NCI-H146 treated with DMSO at 0.1 percent for 48 hours (cell line): ENCODE data around the gene BBS1.
"Not testable (repeated sequence)": the region's sequence is repeated elsewhere in the genome, so short reads cannot be mapped to it uniquely, and the experiment has no call there.

ENCODE experiments used
- DNase-seq: peaks from one replicate; lab custom pipeline; 2025; ENCODE audit not compliant: unreplicated experiment; lab: John Stamatoyannopoulos, UW

BBS1 gene

GRCh38 chr11:66510271-66510989 lies at the start of gene BBS1:
BBS1 (plus strand) TSS chr11:66510635; CDS start chr11:66510660, 25 bp downstream.
- DNase-seq, result peak; percentile 7

- DNase-seq, result no peak
Measured at GRCh38 chr11:66462010-66462409, 48.4 kb upstream of the BBS1 start.

GRCh38 chr11:66462911-66463310 lies 47.5 kb upstream of the BBS1 start:
- DNase-seq, result no peak

- DNase-seq, result not testable (repeated sequence)
Measured at GRCh38 chr11:66464116-66464515, 46.3 kb upstream of the BBS1 start.

- no peak for DNase-seq
Measured at GRCh38 chr11:66464916-66465315, 45.5 kb upstream of the BBS1 start.

GRCh38 chr11:66465373-66466224 lies 44.8 kb upstream of the BBS1 start:
- DNase-seq, result no peak

- DNase-seq, result peak; percentile 72
Measured at GRCh38 chr11:66466225-66467033, 44.0 kb upstream of the BBS1 start, which contains the start of gene PELI3. PELI3 (plus strand) TSS chr11:66466905; CDS start chr11:66468129, 1,224 bp downstream.

GRCh38 chr11:66467034-66467659 lies 43.3 kb upstream of the BBS1 start:
- DNase-seq, result peak; percentile 10

GRCh38 chr11:66467756-66468155 lies 42.7 kb upstream of the BBS1 start:
- peak; percentile 20 for DNase-seq

GRCh38 chr11:66468691-66469090 lies 41.7 kb upstream of the BBS1 start:
- DNase-seq, result no peak

- DNase-seq, result no peak
Measured at GRCh38 chr11:66469441-66469840, 41.0 kb upstream of the BBS1 start.

- no peak for DNase-seq
Measured at GRCh38 chr11:66470015-66470414, 40.4 kb upstream of the BBS1 start.

GRCh38 chr11:66471142-66471541 lies 39.3 kb upstream of the BBS1 start:
- DNase-seq, result no peak

- no peak for DNase-seq
Measured at GRCh38 chr11:66472054-66472453, 38.4 kb upstream of the BBS1 start.

- no peak for DNase-seq
Measured at GRCh38 chr11:66473167-66473566, 37.3 kb upstream of the BBS1 start.

- DNase-seq, result no peak
Measured at GRCh38 chr11:66473608-66474515, 36.6 kb upstream of the BBS1 start.

- DNase-seq, result no peak
Measured at GRCh38 chr11:66475349-66476172, 34.9 kb upstream of the BBS1 start.

- no peak for DNase-seq
Measured at GRCh38 chr11:66476173-66476840, 34.1 kb upstream of the BBS1 start.
